H1 (cell line): ENCODE measurements around the gene TMEM238.

Source experiments
- BRCA1 ChIP-seq: IDR thresholded peaks from 2 replicates; pipeline ENCODE4 v1.6.1; 2012; ENCODE audit warnings: low read depth, low read length, improper control_type of control experiment
- CEBPB ChIP-seq: IDR thresholded peaks from 2 replicates; pipeline ENCODE4 v1.6.1; 2012; ENCODE audit warnings: low read depth, low read length
- EP300 ChIP-seq, 2 experiments: IDR thresholded peaks; 1 replicate in 1 of 2; 2 replicates in 1 of 2; pipeline ENCODE4 v1.6.1; 2011 to 2012; ENCODE audit warnings: low read depth in 2 of 2, low read length in 2 of 2, mild to moderate bottlenecking in 2 of 2, borderline replicate concordance in 1 of 2, inconsistent platforms in 1 of 2, moderate library complexity in 1 of 2
- GABPA ChIP-seq: IDR thresholded peaks from 2 replicates; pipeline ENCODE4 v1.6.1; 2011; ENCODE audit warnings: mild to moderate bottlenecking, low read length, moderate library complexity, borderline replicate concordance; ENCODE audit not compliant: insufficient read depth
- POLR2A ChIP-seq, 2 experiments: IDR thresholded peaks; 1 replicate in 1 of 2; 2 replicates in 1 of 2; pipeline ENCODE4 v1.6.1; 2011; ENCODE audit warnings: low read depth in 2 of 2, low read length in 2 of 2, mild to moderate bottlenecking in 2 of 2; ENCODE audit errors: control extremely low read depth in 1 of 2
- POLR2AphosphoS5 ChIP-seq: IDR thresholded peaks from 2 replicates; pipeline ENCODE4 v1.6.1; 2011; ENCODE audit warnings: low read depth, low read length
- RBBP5 ChIP-seq: IDR thresholded peaks from 2 replicates; pipeline ENCODE4 v1.7.1; 2012; ENCODE audit warnings: low read depth, mild to moderate bottlenecking, inconsistent platforms, low read length, moderate library complexity, borderline replicate concordance
- SUZ12 ChIP-seq: fragments of 200-600 bp; sonication (generic); IDR thresholded peaks from 2 replicates; pipeline ENCODE4 v1.6.1; 2012; ENCODE audit warnings: mild to moderate bottlenecking, inconsistent platforms, low read length, moderate library complexity, mixed read lengths
- ZNF274 ChIP-seq: IDR thresholded peaks from 2 replicates; pipeline ENCODE4 v1.7.0; 2012; ENCODE audit warnings: low read length, borderline replicate concordance; ENCODE audit errors: extremely low read depth
- TF ChIP-seq, protein P1 (sequence below): IDR thresholded peaks from 2 replicates; pipeline ENCODE4 v1.6.1; 2012; ENCODE audit warnings: low read length, inconsistent platforms
- TF ChIP-seq, protein P2 (sequence below), 3 experiments: IDR thresholded peaks; 1 replicate in 2 of 3; 2 replicates in 1 of 3; pipeline versions ENCODE4 v1.5.1 to v1.6.1; 2011; ENCODE audit warnings: low read length in 3 of 3, mild to moderate bottlenecking in 3 of 3, inconsistent platforms in 2 of 3, low read depth in 1 of 3, moderate library complexity in 1 of 3; ENCODE audit not compliant: insufficient read depth in 1 of 3; ENCODE audit errors: control extremely low read depth in 1 of 3

DNA sequence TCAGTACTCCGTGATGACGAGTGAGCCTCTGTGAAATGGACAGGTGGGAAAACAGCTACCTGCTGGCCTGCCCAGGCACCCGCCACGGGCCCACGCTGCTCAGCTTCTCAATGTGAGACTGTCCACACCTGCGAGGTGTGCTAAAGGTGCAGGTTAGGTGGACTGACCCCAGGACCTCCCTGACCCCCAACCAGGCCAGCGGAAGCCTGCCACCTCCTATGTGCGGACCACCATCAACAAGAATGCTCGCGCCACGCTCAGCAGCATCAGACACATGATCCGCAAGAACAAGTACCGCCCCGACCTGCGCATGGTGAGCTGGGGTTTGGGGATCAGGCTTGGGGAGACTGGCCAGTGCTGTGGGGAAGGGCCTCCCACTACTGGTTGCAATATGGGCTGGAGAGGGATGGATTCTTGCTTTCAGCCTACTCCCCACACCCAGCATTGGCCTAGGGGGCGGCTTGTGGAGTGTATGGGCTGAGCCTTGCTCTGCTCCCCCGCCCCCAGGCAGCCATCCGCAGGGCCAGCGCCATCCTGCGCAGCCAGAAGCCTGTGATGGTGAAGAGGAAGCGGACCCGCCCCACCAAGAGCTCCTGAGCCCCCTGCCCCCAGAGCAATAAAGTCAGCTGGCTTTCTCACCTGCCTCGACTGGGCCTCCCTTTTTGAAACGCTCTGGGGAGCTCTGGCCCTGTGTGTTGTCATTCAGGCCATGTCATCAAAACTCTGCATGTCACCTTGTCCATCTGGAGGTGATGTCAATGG, 3.8 kb upstream of the TMEM238 start:
- no peak for TF ChIP-seq RBBP5
- no peak for TF ChIP-seq BRCA1
- no peak for TF ChIP-seq SUZ12
- no peak for TF ChIP-seq ZNF274
- TF ChIP-seq POLR2AphosphoS5: no peak; the same call in 1 of the 2 replicates
- no peak for TF ChIP-seq CEBPB
- TF ChIP-seq, protein P1, sequence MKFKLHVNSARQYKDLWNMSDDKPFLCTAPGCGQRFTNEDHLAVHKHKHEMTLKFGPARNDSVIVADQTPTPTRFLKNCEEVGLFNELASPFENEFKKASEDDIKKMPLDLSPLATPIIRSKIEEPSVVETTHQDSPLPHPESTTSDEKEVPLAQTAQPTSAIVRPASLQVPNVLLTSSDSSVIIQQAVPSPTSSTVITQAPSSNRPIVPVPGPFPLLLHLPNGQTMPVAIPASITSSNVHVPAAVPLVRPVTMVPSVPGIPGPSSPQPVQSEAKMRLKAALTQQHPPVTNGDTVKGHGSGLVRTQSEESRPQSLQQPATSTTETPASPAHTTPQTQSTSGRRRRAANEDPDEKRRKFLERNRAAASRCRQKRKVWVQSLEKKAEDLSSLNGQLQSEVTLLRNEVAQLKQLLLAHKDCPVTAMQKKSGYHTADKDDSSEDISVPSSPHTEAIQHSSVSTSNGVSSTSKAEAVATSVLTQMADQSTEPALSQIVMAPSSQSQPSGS: no peak
- no peak for TF ChIP-seq POLR2A (IDR thresholded peaks at IDR 0.05; ENCODE audit: control extremely low read depth in 1 of 2, low read depth in 2 of 2, low read length in 2 of 2)
- TF ChIP-seq, protein P2, sequence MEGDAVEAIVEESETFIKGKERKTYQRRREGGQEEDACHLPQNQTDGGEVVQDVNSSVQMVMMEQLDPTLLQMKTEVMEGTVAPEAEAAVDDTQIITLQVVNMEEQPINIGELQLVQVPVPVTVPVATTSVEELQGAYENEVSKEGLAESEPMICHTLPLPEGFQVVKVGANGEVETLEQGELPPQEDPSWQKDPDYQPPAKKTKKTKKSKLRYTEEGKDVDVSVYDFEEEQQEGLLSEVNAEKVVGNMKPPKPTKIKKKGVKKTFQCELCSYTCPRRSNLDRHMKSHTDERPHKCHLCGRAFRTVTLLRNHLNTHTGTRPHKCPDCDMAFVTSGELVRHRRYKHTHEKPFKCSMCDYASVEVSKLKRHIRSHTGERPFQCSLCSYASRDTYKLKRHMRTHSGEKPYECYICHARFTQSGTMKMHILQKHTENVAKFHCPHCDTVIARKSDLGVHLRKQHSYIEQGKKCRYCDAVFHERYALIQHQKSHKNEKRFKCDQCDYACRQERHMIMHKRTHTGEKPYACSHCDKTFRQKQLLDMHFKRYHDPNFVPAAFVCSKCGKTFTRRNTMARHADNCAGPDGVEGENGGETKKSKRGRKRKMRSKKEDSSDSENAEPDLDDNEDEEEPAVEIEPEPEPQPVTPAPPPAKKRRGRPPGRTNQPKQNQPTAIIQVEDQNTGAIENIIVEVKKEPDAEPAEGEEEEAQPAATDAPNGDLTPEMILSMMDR (IDR thresholded peaks at IDR 0.05; ENCODE audit: control extremely low read depth in 1 of 3, insufficient read depth in 1 of 3, low read depth in 1 of 3, low read length in 3 of 3): no peak
- no peak for TF ChIP-seq EP300 (IDR thresholded peaks at IDR 0.05; ENCODE audit: borderline replicate concordance in 1 of 2, low read depth in 2 of 2, low read length in 2 of 2)
- no peak for TF ChIP-seq GABPA
